Measurements from ENCODE around the gene DGKD.

GRCh38 chr2:233408366-233409285, 54.3 kb downstream of the DGKD start:
- TF ChIP-seq CTCF (IDR thresholded peaks at IDR 0.05) (no peak), POLR2A (IDR thresholded peaks at IDR 0.05) (no peak)
